HG03575 (cell line): Measurements from ENCODE around the gene PPIP5K2.
A peak's percentile ranks its signal among the peaks of the same experiment; 100 is the strongest.
"Not testable (repeated sequence)": the region's sequence is repeated elsewhere in the genome, so short reads cannot be mapped to it uniquely, and the experiment has no call there.

Experiments
- ATAC-seq: cut with Tn5 transposase; IDR thresholded peaks from one replicate; pipeline ENCODE4 v1.9.1; 2021; ENCODE audit not compliant: unreplicated experiment, insufficient number of reproducible peaks, low FRiP score; ENCODE audit errors: extremely low read depth

The PPIP5K2 gene

DNA sequence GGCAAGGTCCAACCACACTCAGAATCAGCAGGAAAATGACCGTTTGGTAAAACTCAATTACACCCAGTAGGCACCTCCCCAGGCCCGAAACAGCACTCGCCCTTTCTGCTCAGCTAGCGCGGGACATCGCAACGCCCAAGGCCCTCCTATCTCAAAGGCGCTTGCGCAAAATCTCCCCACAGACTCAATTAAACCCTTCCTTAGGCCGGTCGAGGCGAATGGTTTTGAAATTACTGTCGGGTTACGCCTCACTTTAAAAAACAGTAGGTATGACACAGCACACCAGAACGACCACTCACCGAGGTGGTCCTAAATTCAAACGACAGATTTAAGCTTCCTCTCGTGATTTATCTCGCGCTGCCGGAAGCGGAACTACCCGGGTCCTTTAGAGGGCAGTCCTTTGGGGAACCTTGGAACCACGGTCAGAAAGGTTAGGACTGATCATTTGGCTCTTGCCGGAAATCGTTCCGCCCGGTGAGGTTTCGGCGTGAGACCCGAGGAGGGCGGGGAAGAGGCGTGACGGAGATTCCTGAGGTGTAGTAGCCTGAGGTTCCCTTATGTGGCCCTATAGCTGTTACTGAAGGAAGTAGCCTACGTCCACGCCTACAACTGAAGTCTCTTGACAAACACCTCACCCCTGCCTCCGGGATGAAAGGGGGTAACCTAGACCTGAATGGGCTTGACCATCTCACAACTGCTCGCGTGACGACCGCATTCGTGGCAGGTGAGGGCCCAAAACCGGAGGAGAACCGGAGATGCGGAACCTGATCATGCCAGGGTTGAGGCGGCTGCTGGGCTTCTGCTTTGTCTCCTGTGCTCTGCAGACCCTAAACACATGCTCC, at the start of gene PPIP5K2, which contains the start of gene GIN1:
Gene PPIP5K2 (plus strand): TSS at position 537 of the 842 bp plus-strand sequence. CDS start 9,289 bp downstream, outside the sequence.
Gene GIN1 (minus strand): TSS at position 374 of the 842 bp plus-strand sequence. CDS start 11,431 bp downstream, outside the sequence.
- ATAC-seq: peak; percentile 89

DNA sequence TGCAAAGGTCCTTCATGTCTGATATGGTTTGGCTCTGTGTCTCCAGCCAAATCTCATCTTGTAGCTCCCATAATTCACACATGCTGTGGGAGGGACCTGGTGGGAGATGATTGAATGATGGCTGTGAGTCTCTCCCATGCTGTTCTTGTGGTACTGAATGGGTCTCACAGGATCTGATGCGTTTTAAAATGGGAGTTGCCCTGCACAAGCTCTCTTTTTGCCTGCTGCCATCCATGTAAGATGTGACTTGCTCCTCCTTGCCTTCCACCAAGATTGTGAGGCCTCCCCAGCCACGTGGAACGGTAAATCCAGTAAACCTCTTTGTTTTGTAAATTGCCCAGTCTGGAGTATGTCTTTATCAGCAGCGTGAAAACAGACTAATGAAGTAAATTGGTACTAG, 46.6 kb upstream of the PPIP5K2 start:
- ATAC-seq: not testable (repeated sequence)

DNA sequence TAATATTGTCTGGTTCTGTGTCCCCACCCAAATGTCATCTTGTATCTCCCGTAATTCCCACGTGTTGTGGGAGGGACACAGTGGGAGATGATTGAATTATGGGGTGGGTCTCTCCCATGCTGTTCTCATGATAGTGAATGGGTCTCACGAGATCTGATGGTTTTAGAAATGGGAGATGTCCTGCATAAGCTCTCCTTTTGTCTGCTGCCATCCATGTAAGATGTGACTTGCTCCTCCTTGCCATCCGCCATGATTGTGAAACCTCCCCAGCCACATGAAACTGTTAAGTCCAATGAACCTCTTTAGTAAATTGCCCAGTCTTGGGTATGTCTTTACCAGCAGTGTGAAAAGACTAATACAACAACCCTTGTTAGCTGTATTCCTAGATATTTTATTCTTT, 44.7 kb upstream of the PPIP5K2 start:
- no peak for ATAC-seq

DNA sequence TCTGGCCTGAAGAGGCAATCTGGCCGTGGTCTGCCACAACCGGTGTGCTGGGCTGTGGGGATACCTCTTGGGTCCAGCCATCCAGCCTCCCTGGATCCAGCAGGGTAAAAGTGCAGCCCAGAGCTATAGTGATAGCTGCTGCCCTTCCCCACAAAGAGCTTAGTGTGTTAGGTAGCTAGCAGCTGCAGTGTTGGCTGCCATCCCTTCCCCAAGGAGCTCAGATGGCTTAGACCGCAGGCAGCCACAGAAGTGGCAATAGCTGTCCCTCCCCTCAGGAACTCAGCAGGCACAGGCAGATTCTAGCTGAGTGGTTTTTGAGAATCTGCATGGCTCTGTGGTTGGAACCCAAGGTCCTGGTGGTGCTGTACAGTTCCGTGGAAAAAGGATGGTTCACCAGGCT, 40.3 kb upstream of the PPIP5K2 start:
- ATAC-seq: no peak

DNA sequence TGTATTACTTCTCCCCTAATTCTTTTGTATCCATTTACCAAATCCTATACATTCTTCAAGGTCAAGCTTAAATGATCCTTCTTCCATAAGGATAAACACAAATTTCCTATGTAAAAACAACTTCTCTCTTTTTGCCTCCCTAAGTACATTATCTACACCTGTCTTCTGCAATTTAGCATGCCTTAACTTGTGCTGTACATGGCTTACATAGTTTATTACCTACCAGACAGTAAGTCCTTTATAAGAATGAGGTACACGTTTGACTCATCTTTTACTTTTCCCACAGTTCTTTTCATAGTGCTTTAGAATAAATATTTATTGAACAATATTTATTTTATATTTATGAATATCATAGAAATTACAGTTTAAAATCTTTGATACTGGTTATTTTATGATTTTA, 33.6 kb upstream of the PPIP5K2 start:
- ATAC-seq: no peak

DNA sequence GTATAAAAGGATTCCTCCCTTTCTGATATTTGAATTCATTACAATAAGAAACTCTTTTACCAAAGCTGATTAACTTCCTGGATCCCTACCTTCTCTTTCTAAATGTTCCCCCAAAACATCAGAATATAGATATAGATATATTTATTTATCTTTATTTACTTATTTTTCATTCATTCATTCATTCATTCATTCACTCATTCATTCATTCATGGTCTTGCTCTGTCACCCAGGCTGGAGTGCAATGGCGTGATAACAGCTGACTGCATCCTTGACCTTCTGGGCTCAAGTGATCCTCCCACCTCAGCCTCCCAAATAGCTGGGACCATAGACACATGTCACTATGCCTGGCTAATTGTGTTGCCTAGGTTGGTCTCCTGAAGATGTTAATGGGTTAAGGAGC, 30.8 kb upstream of the PPIP5K2 start:
- no peak for ATAC-seq

DNA sequence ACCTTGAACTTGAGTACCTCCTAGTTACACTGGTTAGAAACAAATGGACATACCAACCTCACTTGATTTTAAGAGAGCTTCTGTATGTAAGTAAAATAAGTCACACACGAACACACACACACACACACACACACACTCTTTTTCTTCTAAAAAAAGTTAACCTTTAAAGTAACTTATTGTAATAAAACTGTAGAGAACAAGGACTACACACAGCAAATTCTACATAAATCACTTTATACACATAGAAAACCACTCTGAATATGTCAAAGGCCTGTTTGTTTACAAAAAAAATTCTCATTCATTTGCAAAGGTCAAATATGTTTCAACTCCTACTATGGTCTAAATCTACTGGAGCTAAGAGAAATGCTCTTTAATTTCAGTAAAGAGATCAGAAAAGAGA, 29.3 kb upstream of the PPIP5K2 start:
- ATAC-seq: no peak

DNA sequence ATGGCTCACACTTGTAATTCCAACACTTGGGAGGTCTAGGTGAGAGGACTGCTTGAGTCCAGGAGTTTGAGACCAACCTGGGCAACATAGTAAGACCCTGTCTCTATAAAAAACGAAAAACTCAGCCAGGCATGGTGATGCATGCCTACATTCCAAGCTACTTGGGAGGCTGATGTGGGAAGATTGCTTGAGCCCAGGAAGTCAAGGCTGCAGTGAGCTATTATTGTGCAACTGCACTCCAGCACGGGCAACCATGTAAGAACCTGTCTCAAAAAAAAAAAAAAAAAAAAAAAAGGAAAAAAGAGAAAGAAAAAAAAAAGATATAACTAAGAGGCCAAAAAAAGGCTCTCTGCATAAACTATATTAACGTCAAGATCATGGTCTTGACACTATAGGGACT, 27.4 kb upstream of the PPIP5K2 start:
- no peak for ATAC-seq

DNA sequence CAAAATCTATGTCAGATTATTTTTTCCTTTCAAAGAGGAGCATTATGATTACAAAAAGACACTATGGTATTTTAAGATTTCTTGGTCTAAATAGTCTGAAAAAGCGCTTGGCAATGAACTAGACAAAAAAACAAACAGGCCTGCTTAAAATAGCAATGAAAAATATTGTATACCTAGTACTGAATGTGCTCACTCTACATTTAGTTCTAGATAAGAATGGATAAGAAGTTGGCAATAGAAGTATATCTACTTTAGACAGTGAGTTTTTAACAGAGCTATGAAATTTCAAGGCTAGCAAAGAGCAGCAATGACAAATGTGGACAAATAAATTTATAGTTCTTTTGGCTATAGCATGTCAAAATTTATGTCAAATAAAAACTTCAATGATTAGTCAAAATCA, 26.4 kb upstream of the PPIP5K2 start:
- ATAC-seq: no peak

DNA sequence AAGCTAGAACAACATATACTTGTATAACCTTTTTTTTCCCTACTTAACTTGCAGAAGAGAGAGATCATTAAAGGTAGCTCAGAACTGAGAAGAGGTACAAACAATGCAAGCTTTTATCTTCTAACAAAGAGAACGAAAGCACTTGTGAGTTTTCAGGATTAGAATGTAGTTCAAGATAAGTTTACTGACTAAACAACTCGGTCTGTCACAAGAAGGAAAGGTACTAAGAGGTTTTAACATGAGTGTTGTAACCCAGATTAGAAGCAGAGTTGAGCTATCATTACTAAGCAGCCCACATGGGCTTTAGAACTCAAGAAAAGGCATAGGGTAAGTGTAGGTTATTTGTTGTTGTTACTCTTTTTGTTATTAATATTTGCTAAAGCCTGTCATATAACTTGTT, 25.4 kb upstream of the PPIP5K2 start:
- no peak for ATAC-seq

DNA sequence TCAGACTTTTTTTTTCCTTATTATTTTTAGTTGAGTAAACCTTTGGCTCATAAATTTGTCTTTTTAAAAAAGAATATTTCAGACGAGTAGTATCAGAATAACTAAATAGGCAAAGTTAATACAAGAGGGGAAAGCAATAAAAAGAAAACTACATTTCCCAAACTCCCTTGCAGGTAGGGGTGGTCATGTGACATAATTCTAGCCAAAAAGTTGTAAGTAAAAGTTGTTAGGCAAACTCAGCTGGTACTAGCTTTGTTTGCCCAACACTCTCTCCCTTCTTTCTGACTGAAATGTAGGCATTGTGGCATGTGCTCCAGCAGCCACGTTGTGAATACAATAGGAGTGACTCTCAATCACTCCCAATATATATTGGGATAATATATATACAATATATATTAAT, 21.1 kb upstream of the PPIP5K2 start:
- ATAC-seq: no peak

DNA sequence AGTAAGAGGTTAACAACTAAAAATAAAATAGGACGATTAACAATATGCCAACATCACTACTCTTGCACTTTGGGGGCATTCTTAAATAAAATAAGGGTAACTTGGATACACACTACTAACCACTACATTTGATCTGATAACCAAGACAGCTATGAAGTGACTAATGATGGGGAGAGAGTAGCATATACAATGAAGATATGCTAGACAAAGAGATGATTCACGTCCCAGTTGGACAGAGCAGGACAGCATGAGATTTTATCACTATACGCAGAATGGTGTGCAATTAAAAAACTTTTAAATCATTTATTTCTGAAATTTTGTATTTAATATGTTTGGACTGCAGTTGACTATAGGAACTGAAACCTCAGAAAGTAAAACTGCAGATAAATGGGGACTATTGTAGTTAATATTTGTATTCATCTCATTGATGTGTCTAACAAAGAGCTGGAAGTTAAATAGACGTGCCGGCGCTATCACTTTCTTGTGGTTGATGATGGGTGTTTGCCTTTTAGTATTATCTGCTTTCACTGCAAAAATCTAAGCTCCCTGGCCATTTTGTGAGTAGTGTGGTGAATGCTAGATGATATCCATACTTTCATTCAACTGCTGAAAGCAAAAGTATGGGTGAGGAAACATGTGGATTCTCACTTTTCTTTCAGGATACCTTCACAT, 18.9 kb upstream of the PPIP5K2 start:
- ATAC-seq: no peak

DNA sequence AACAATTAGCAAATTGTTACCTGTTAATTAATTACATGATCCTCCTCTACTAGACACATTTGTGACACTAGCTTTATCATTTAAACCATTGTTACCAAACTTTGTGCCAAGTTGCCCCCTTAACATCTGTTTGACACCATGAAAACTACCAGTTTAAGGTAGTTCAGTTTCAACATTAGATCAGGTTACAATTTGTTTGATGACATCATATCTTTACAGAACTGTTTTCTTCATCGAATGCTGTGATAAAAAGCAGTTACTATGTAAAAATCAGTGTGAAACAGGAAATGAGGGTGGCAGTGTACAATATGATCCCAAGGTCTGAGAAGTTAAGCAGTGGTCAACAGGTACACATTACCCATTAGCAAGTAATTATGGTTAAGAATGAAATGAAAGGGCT, 17.9 kb upstream of the PPIP5K2 start:
- no peak for ATAC-seq

DNA sequence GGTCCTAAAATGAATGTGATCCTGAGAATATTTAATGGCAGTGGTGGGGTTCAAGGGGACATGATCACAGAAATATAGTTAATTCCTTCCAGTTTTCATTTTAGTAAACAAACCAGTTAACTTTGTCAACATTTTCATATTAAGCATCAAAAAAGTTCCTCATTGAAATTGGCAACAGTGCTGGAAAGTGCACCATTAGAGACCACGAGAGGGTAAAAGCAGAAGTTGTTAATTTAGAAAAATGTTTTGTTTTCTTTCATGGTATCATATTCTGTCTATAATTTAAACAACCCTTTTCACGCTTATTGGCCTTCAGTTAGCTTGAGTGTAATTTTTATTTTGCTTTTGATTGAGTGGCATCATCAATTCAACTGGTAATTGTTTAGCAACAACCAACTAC, 12.0 kb upstream of the PPIP5K2 start:
- no peak for ATAC-seq

DNA sequence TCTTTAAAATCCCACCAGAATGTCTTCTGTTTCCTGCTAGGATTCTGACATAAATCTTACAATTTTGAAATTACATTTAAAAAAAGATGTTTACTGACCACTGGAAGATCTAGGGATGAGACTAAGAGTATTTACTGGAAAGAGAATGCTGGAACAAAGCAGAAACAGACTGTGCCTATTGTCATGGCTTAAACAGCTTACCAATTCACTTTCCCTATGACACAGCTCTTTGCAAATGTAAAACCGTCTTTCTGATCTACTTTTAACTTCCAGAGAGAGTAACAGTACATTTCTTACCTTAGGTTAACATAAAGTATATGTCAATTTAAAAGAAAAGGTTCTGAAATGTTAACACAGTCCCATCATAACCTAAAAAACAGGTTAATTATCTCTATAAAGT, 10.8 kb upstream of the PPIP5K2 start:
- ATAC-seq: no peak

DNA sequence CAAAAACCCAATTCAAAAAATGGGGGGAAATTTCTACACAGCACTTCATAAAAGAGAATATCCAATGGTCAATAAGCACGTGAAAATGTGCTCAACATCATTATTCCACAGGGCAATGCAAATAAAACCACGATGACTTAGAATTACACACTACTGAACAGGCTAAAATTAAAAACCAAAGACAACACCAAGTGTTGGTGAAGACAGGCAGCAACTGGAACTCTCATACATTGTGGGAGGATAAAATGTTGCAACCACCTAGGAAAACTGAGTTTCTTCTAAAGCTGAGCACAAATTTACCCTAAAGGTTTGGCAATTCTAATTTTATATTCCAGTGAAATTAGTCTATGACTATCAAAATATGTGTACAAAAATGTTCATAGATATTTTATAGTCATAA, 9.7 kb upstream of the PPIP5K2 start:
- ATAC-seq: no peak

DNA sequence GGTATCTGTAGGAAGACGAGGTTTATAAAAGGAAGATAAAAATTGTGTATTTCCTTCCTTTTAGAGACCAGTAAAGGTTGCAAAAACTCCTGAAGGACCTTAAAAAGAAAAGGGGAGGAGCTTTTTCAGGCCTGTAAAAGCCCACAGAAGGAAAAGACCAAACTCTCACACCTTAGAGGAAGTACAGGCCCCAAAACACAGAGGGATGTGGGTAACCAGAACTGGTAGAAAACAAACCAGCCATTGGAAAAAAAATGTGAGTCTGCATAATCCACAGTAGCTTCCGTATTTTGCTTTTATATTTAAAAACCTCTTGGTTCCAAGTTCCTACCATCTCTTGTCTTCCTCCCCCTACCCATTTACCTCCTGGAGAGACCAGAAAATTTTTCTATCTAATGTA, 8.6 kb upstream of the PPIP5K2 start:
- ATAC-seq: no peak

DNA sequence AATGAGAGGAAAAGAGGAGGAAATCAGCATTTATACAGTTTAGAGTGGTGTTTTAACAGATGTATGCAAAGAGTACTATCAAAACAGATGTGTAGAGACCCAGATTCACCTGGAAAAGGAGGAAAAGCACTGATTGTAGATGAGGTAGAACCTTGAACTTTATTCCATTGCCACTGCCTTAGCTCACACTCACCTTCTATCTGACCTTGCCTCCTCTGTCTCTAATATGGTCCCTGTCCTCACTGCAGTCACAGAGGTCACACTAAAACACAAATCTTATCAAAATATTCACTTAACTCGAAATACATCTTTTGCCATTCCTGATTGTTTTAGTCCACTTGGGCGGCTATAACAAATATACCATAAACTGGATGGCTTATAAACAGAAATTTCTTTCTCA, 7.2 kb upstream of the PPIP5K2 start:
- ATAC-seq: no peak

DNA sequence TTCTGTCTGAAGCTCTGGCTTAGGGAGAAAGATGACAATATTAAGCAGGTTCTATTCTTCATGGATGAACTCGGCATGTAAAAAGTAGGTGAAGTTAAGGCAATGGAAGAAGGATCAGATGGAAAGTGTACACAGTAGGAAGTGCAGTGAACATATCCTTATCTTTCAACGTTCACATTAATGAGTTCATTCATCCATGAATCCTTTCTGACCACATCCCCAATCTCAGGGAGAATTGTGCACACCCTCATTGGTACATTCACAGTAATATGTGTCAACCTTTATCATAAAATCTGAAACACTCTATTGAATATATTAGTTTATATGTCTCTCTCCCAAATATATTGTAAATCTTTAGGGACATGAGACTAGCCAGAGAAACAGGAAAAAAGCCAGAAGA, 5.7 kb upstream of the PPIP5K2 start:
- no peak for ATAC-seq

DNA sequence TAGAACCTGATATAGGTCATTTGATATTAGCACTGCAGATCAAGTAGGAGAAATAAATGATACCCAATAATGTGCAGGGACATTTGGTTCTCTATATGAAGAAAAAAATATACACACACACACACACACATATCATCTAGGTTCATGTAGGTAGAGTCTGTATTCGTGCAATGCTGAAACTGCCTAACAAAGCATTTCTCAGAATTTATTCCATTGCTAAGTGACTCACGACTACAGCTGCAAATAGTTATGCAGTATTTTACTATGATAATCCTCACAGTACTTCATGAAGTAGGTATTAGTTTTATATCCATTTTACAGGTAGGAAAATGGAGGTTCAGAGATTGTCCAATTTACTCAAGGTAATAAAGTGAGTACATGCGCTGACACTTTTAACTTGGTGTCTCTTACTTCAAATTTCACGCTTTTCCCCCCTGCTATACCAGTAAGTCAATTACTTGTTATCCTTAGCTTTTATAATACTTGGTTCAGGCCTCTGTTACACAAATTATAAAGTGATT, 2.6 kb upstream of the PPIP5K2 start:
- no peak for ATAC-seq
